GM23338 (cell line): ENCODE measurements around the gene FGF22.

Experiments used
- CTCF ChIP-seq, 2 experiments: fragments of 200-600 bp in 1 of 2; sonication (generic) in 1 of 2; conservative IDR thresholded peaks; 2 replicates each; pipeline versions ENCODE4 v1.5.1 to v1.6.1; 2016 to 2017; ENCODE audit warnings: antibody characterized with exemption in 2 of 2, low read depth in 2 of 2, mild to moderate bottlenecking in 2 of 2, moderate library complexity in 1 of 2
- EZH2phosphoT487 ChIP-seq: fragments of 200-600 bp; sonication (generic); IDR thresholded peaks from one replicate; pipeline ENCODE4 v1.8.1; 2018; ENCODE audit warnings: antibody characterized with exemption; ENCODE audit not compliant: unreplicated experiment
- JUNB ChIP-seq: IDR thresholded peaks from one replicate; pipeline ENCODE4 v1.6.1; 2016; ENCODE audit warnings: antibody characterized with exemption; ENCODE audit not compliant: unreplicated experiment
- POLR2AphosphoS5 ChIP-seq: IDR thresholded peaks from 2 replicates; pipeline ENCODE4 v1.6.1; 2016; ENCODE audit warnings: antibody characterized with exemption, low read depth
- TF ChIP-seq, protein P1 (sequence below): IDR thresholded peaks from one replicate; pipeline ENCODE4 v1.6.1; 2018; ENCODE audit warnings: antibody characterized with exemption; ENCODE audit not compliant: unreplicated experiment

GRCh38 chr19:688992-689391 lies 49.3 kb downstream of the FGF22 start:
- TF ChIP-seq CTCF (conservative IDR thresholded peaks at IDR 0.05; ENCODE audit: low read depth in 2 of 2) (no peak), POLR2AphosphoS5 (no peak), EZH2phosphoT487 (no peak), JUNB (no peak)
- TF ChIP-seq, protein P1, sequence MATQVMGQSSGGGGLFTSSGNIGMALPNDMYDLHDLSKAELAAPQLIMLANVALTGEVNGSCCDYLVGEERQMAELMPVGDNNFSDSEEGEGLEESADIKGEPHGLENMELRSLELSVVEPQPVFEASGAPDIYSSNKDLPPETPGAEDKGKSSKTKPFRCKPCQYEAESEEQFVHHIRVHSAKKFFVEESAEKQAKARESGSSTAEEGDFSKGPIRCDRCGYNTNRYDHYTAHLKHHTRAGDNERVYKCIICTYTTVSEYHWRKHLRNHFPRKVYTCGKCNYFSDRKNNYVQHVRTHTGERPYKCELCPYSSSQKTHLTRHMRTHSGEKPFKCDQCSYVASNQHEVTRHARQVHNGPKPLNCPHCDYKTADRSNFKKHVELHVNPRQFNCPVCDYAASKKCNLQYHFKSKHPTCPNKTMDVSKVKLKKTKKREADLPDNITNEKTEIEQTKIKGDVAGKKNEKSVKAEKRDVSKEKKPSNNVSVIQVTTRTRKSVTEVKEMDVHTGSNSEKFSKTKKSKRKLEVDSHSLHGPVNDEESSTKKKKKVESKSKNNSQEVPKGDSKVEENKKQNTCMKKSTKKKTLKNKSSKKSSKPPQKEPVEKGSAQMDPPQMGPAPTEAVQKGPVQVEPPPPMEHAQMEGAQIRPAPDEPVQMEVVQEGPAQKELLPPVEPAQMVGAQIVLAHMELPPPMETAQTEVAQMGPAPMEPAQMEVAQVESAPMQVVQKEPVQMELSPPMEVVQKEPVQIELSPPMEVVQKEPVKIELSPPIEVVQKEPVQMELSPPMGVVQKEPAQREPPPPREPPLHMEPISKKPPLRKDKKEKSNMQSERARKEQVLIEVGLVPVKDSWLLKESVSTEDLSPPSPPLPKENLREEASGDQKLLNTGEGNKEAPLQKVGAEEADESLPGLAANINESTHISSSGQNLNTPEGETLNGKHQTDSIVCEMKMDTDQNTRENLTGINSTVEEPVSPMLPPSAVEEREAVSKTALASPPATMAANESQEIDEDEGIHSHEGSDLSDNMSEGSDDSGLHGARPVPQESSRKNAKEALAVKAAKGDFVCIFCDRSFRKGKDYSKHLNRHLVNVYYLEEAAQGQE, result no peak
